Panc1 (cell line): Measurements from ENCODE around the gene CAPN11. TPM values are rescaled to one million over a fixed set of nuclear protein-coding genes. Genes with fewer than 3 reads are reported as not detected.

Source experiments
- ATAC-seq: fragments of 200-7000 bp; cut with Tn5 transposase; 2 replicates; pipeline ENCODE4 v1.9.1; 2020; ENCODE audit warnings: mild to moderate bottlenecking, moderate library complexity
- BruUV-seq: library from RNA; stranded (reverse); fragments of 400-500 nt; replicated peaks from 2 replicates; lab custom pipeline; 2021; lab: Mats Ljungman, UMichigan
- CTCF ChIA-PET: fragments of 300-600 bp; sonication (Branson Sonifier 250); formaldehyde crosslinking; loops from one replicate; lab custom pipeline; 2022; ENCODE audit warnings: antibody characterized with exemption; lab: Charles Lee
- POLR2A ChIA-PET: fragments of 300-600 bp; sonication (Branson Sonifier 250); formaldehyde crosslinking; loops from one replicate; lab custom pipeline; 2022; ENCODE audit warnings: antibody characterized with exemption; lab: Charles Lee
- DNase-seq: peaks from one replicate; pipeline ENCODE4 v3.0.0-alpha.2; 2010; ENCODE audit warnings: low read depth, low spot score
- H3K27ac ChIP-seq: 2 replicates; pipeline ENCODE4 v1.5.1; 2011; ENCODE audit warnings: mild to moderate bottlenecking, low read length, inconsistent platforms
- H3K27me3 ChIP-seq: fragments of 200-500 bp; sonication (Bioruptor generic); 2 replicates; pipeline ENCODE4 v1.6.0; 2014; ENCODE audit warnings: low read length, inconsistent platforms; ENCODE audit not compliant: control insufficient read depth, insufficient read depth
- H3K36me3 ChIP-seq: fragments of 200-500 bp; sonication (Bioruptor generic); 2 replicates; pipeline ENCODE4 v1.5.1; 2014; ENCODE audit warnings: inconsistent platforms, mild to moderate bottlenecking, low read length, moderate library complexity; ENCODE audit not compliant: control insufficient read depth, insufficient read depth
- H3K4me1 ChIP-seq: 2 replicates; pipeline ENCODE4 v1.5.1; 2011; ENCODE audit warnings: inconsistent platforms, mild to moderate bottlenecking, low read length, moderate library complexity; ENCODE audit not compliant: control insufficient read depth, insufficient read depth
- H3K4me3 ChIP-seq, 2 experiments: 2 replicates each; pipeline ENCODE4 v1.5.1; 2011 to 2012; ENCODE audit warnings: low read depth in 2 of 2, low read length in 2 of 2, mild to moderate bottlenecking in 2 of 2, inconsistent platforms in 1 of 2, moderate library complexity in 1 of 2
- H3K9me3 ChIP-seq: fragments of 200-500 bp; sonication (Bioruptor generic); 2 replicates; pipeline ENCODE4 v1.5.1; 2014; ENCODE audit warnings: low read depth, mild to moderate bottlenecking, inconsistent platforms, low read length, moderate library complexity; ENCODE audit not compliant: control insufficient read depth, insufficient read depth
- POLR2AphosphoS5 ChIP-seq: IDR thresholded peaks from 2 replicates; pipeline ENCODE4 v1.6.1; 2012; ENCODE audit warnings: mild to moderate bottlenecking, low read depth, low read length, moderate library complexity
- REST ChIP-seq, 2 experiments: IDR thresholded peaks; 2 replicates each; pipeline ENCODE4 v1.6.1; 2011 to 2012; ENCODE audit warnings: low read depth in 2 of 2, control low read depth in 1 of 2, low read length in 1 of 2, mild to moderate bottlenecking in 1 of 2, moderate library complexity in 1 of 2; ENCODE audit not compliant: insufficient read depth in 1 of 2
- SIN3A ChIP-seq: IDR thresholded peaks from 2 replicates; pipeline ENCODE4 v1.6.1; 2012; ENCODE audit warnings: low read depth, mild to moderate bottlenecking, low read length, moderate library complexity, borderline replicate concordance; ENCODE audit not compliant: insufficient read depth
- TCF7L2 ChIP-seq: IDR thresholded peaks from 2 replicates; pipeline ENCODE4 v1.6.1; 2011; ENCODE audit warnings: mild to moderate bottlenecking, low read depth, low read length, inconsistent platforms
- in situ Hi-C: cut with HindIII; loops from 2 replicates; pipeline ENCODE4 v1.10.0; 2016; ENCODE audit warnings: low sequenced_read_pairs, low pct_unique_long_range_greater_than_20kb
- intact Hi-C: fragments of 100-400 bp; cut with micrococcal nuclease; formaldehyde crosslinking; loops from one replicate; pipeline ENCODE4 v1.10.0; 2022; ENCODE audit not compliant: unreplicated experiment
- total RNA-seq: library from RNA; stranded (reverse); gene quantifications from one replicate; pipeline ENCODE4 v1.2.1, GENCODE V29; 2021; ENCODE audit not compliant: unreplicated experiment
- TF ChIP-seq, protein P1 (sequence below): fragments of 450-650 bp; IDR thresholded peaks from 2 replicates; pipeline ENCODE4 v1.5.1; 2017; ENCODE audit warnings: mild to moderate bottlenecking

CAPN11 gene
- total RNA-seq, 1 experiment from 2014 or later, result 1.2 TPM

DNA sequence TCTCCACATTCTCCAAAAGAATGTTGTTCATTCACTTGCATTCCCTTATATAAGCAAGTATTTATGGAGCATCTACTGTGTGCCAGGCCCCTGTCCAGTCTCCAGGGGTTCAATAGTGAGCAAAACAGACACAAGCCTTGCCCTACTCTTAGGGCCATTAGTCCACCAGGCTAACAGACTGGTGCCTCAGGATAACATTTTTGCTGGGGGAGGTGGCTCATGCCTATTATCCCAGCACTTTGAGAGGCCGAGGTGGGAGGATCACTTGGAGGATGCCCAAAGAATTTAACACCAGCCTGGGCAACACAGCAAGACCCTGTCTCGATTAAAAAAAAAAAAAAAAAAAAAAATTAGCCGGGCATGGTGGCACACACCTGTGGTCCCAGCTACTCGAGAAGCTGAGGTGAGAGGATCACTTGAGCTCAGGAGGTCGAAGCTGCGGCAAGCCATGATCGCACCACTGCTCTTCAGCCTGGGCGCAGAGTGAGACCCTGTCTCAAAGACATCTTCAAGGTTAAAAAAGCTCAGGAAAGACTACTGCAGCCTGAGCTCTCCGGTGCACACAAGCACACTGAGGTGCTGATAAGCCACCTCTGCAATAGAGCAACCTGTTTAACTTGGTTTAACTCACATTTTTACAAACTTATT lies 19.9 kb downstream of the CAPN11 start:
- intact Hi-C loops (loop anchor here (5.0 kb wide), 1 partner anchor 44 kb away; the partner anchor contains the start of gene SLC29A1), in situ Hi-C loops (no loop called here)
- DNase-seq (no peak), ATAC-seq (peak; percentile 52)
- Histone ChIP-seq H3K27me3 (no peaks in the 10 kb centered on the region), H3K36me3 (no peaks in the 10 kb centered on the region), H3K27ac (peak overlapping the region; percentile 90), H3K4me3 (no peak overlapping the region; a peak in 1 of 4 replicates), H3K9me3 (no peaks in the 10 kb centered on the region), H3K4me1 (peaks cover 44% of the 10 kb centered on the region)
- POLR2A ChIA-PET, result interaction anchor here (0.7 to 1.0 kb wide), 2 partner anchors 18 to 1032 kb away, joined by 7 to 9 read pairs; no protein-coding TSS in a partner anchor
- TF ChIP-seq TCF7L2 (no peak), SIN3A (no peak), REST (IDR thresholded peaks at IDR 0.05; ENCODE audit: insufficient read depth in 1 of 2, low read depth in 2 of 2, low read length in 1 of 2) (no peak), POLR2AphosphoS5 (no peak)
- TF ChIP-seq, protein P1, sequence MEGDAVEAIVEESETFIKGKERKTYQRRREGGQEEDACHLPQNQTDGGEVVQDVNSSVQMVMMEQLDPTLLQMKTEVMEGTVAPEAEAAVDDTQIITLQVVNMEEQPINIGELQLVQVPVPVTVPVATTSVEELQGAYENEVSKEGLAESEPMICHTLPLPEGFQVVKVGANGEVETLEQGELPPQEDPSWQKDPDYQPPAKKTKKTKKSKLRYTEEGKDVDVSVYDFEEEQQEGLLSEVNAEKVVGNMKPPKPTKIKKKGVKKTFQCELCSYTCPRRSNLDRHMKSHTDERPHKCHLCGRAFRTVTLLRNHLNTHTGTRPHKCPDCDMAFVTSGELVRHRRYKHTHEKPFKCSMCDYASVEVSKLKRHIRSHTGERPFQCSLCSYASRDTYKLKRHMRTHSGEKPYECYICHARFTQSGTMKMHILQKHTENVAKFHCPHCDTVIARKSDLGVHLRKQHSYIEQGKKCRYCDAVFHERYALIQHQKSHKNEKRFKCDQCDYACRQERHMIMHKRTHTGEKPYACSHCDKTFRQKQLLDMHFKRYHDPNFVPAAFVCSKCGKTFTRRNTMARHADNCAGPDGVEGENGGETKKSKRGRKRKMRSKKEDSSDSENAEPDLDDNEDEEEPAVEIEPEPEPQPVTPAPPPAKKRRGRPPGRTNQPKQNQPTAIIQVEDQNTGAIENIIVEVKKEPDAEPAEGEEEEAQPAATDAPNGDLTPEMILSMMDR, result no peak
- CTCF ChIA-PET, result interaction anchor here (0.6 to 0.7 kb wide), 3 partner anchors 11 to 43 kb away, joined by 3 to 10 read pairs (median 4); no protein-coding TSS in a partner anchor
- no TSS peak for BruUV-seq

DNA sequence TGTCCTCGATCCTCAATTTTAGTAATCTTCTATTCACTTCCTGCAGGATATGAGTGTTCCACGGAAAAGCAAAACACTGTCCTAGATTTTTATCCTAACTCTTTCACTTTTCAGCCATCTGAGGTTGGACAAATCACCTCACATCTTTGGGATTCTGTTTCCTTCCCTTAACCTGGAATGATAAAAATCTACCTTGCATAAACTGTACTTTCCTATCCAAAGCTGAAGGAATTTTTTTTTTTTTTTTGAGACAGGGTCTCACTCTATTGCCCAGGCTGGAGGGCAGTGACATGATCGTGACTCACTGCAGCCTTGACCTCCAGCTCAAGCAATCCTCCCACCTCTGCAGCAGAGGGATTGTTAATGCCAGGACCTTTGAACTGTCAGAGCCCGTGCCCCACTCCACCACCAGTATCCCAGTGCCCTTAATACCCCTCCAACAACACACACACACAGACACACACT lies 20.5 kb downstream of the CAPN11 start:
- CTCF ChIA-PET, result interaction anchor here (0.6 to 0.7 kb wide), 4 partner anchors 11 to 43 kb away, joined by 3 to 10 read pairs (median 4); no protein-coding TSS in a partner anchor
- peaks cover 44% of the 10 kb centered on the region for H3K4me1 ChIP-seq
- H3K36me3 ChIP-seq, result no peaks in the 10 kb centered on the region
- H3K27ac ChIP-seq, result peak overlapping the region; percentile 90
- intact Hi-C loops (loop anchor here (5.0 kb wide), 1 partner anchor 43 kb away; the partner anchor contains the start of gene SLC29A1), in situ Hi-C loops (no loop called here)
- no peak overlapping the region; a peak in 1 of 4 replicates for H3K4me3 ChIP-seq
- DNase-seq (peak; percentile 43), ATAC-seq (peak; percentile 75)
- no TSS peak for BruUV-seq
- POLR2A ChIA-PET, result interaction anchor here (0.6 to 1.0 kb wide), 3 partner anchors 19 to 1033 kb away, joined by 7 to 9 read pairs (median 7); no protein-coding TSS in a partner anchor
- H3K9me3 ChIP-seq, result no peaks in the 10 kb centered on the region
- TF ChIP-seq POLR2AphosphoS5 (no peak), REST (IDR thresholded peaks at IDR 0.05; ENCODE audit: insufficient read depth in 1 of 2, low read depth in 2 of 2, low read length in 1 of 2) (no peak), SIN3A (no peak), TCF7L2 (no peak)
- TF ChIP-seq, protein P1, result no peak
- no peaks in the 10 kb centered on the region for H3K27me3 ChIP-seq
